GM18517 (cell line): ENCODE results near the gene KTN1.
A peak's percentile ranks its signal among the peaks of the same experiment; 100 is the strongest.

Experiments
- ATAC-seq: cut with Tn5 transposase; IDR thresholded peaks from one replicate; pipeline ENCODE4 v1.9.1; 2021; ENCODE audit warnings: mild to moderate bottlenecking, moderate library complexity; ENCODE audit not compliant: unreplicated experiment

Gene KTN1

DNA sequence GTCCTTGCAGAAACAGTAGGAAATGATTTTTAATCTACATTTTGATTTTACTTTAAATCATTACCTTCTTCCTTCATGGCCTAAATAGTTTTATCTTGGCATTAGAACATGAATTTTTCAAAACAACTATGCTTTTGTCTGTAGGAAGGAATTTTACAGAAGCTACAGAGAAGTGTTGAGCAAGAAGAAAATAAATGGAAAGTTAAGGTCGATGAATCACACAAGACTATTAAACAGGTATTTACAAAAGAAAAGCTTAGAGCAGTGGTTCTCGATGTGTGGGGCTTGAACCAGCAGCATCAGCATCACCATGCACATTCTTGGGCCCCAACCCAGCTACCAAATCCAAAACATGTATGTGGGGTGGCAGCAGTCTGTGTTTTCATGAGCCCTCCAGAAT lies 91.6 kb downstream of the KTN1 start:
- ATAC-seq, result no peak

DNA sequence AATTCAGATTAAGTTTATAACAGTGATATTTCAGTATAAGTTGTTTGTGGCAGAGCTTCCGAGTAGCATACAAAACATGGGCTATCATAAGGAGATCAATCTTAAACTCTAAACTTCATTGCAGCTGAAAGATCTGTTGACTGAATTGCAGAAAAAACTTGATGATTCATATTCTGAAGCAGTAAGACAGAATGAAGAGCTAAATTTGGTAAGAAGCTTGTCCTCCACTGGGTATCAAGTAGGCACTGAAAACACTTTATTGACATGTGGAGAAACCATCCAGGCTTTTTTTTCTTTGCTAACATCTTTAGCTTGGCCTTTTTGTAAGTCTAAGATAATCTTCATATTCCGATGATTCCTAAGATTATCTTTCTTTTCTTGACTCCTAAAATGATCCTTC lies 93.0 kb downstream of the KTN1 start:
- no peak for ATAC-seq

DNA sequence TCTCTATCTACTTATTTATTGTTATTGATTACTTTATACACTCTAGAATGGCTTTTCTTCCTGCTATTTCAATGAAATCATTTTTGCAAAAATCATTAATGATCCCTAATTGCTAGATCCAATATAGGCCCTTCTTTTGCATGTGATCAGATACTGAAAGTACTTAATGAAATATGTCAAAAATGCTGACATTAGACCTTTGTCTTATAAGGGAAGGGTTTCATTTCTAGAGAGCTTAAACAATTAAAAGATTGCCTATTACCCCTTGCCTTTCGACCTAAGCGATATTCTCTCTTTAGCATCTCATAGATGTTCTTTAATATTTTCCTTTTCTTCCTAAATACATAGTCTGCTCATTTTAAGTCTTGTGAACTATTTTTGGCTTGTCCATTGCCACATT lies 101.1 kb downstream of the KTN1 start:
- ATAC-seq, result no peak

DNA sequence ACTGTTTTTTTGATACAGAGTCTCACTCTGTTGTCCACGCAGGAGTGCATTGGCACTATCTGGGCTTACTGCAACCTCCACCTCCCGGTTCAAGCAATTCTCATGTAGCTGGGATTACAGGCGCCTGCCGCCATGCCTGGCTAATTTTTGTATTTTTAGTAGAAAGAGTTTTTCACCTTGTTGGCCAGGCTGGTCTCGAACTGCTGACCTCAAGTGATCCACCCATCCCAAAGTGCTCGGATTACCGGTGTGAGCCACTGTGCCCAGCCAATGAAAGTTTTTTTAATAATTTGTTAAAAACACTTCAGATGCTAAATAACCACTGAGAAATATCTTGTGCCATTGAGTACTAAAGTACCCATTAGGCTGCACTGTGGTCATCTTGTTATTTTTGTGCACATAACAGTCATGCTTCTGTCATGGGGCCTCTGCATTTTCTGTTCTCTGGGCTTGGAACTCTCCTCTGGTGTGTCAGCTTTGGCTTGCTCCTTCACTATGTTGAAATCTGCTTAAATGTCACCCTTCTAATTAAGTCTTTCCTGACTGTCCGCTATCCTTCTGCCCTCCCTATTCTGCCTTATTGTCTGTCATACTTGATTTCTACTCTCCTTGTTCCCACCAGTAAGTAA lies 105.1 kb downstream of the KTN1 start:
- ATAC-seq, result no peak

DNA sequence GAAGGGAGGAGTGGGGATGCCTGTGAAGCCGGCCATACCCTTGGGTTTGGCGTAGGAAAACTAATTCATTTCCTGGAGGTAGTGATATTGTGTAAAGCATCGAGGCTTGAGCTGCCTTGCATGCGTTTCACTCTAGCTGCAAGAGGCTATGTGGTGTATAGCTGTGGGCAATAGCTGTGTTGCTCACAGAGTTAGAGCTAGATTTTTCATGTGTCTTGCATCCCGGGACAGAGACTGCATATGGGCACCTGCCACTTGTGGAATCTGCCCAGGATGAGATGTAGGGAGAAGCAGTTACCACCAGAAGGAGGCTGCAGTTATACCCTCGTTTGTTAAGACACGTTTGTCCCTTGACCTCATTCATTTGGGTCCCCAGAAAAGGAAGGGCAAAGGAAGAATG lies 106.7 kb downstream of the KTN1 start:
- no peak for ATAC-seq

DNA sequence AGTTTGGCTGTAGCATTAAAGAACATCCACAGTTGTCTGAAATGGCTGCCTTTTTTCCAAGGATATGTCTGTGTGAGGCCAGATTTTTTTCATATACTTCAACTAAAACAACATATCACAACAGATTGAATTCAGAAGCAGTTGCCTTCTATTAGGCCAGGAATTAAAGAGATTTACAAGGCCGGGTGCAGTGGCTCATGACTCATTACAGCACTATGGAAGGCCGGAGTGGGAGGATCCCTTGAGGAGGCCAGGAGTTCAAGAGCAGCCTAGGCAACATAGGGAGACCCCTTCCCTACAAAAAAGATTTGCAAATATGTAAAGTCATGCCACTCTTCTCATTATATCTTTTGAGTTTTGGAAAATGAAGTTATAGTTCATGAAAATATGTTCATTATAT lies 108.6 kb downstream of the KTN1 start:
- no peak for ATAC-seq

DNA sequence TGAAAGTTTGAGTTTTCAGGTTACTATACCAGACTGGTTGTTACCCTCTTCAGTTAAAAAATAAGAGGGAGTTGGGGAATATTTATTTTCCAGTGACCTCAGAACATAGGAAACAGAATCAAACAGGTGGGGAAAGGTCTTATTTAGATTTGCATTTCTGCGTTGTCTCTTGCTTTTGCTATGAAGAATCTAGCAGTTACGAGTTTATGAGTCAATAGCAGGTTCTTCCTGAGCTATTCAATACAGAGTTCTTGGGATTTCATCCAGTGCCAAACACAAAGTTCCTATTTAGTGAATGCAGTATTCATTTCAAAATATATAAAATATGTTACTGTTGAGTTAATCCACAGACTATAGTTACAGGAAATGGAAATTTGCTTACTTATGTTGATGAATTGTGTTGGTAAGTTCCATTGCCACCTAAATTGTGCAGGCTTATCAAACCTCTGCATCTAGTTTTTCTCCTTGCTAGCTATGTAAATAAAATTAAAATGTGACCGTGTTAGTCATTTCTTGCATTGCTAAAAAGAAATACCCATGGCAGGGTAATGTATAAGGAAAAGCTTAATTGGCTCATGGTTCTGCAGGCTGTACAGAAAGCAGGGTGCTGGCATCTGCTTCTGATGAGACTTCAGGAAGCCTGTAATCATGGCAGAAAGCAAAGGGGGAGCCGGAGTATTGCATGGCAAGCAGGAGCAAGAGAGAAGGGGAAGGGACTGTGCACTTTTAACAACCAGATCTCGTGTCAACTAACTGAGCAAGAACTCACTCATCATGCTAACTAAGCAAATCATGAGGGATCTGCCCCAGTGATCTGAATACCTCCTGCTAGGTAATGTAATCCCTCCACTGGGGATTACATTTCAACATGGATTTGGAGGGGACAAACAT lies 110.2 kb downstream of the KTN1 start:
- no peak for ATAC-seq

DNA sequence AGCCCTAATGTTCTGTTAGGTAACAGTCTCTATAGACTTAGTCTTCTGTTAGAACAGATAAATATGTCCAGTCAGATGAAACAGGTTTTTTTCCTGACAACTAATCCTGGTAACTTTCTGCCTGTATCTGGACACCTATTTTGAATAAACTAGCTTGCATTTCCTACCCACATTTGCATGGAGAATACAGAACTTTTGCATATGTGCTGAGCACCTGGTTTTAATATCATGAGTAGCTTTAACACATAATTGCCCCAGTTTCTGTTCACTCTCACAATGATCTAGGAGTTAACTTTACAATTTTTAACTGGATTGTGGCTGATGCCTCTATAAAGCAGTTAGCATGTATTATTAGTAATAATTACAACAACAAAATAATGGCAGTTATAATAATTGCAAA lies 111.7 kb downstream of the KTN1 start:
- ATAC-seq, result no peak

DNA sequence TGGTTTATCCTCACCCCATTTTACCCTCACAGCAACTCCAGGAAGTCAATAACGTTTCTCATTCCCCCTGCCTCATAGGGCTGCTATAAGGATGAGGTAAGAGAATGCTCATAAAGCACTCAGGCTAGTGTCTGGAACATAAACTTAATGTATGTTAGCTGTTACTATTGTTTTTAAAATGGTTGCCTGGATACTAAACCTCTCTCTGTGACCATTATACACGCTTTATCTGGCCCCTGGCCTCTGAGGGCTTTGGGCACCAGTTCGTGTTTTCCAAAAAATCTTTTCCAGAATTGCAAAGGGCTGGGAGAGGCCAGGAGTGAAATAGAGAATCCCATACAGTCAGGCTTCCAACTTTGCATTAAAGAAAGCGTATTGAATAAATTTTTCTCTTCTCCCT lies 113.9 kb downstream of the KTN1 start:
- no peak for ATAC-seq

DNA sequence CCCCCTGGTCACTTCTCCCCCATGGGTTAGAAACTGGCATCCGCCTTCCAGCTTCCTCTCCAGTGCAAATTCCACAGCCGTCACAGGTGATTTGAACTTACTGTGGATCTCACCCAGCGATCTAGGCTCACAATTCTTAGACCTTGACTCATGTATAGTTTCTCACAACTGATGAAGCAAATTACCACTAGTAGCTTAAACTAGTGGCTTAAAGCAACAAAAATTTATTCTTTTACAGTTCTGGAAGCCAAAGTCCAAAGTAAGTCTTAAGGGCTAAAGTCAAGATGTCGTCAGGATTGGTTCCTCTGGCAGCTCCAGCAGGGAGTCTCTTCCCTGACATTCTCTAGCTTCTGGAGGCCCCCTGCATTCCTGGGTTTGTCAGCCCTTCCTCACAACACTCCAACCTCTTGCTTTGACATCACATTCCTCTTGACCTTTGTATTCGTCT lies 117.4 kb downstream of the KTN1 start:
- no peak for ATAC-seq

DNA sequence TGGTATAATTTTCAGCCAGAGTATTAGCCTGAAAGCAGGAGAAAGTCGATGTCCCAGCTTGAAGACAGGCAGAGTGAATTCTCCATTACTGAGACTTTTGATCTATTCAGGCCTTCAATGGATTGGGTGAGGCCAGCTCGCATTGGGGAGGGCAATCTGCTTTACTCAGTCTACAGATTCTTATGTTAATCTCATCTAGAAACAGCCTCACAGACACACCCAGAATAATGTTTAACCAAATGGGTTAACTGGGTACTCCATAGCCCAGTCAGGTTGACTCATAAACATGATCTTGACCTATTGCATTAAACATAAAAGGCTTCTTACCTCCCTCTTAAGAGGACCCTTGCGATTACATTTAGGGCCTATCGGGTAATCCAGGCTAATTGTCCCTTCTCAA lies 118.0 kb downstream of the KTN1 start:
- no peak for ATAC-seq

DNA sequence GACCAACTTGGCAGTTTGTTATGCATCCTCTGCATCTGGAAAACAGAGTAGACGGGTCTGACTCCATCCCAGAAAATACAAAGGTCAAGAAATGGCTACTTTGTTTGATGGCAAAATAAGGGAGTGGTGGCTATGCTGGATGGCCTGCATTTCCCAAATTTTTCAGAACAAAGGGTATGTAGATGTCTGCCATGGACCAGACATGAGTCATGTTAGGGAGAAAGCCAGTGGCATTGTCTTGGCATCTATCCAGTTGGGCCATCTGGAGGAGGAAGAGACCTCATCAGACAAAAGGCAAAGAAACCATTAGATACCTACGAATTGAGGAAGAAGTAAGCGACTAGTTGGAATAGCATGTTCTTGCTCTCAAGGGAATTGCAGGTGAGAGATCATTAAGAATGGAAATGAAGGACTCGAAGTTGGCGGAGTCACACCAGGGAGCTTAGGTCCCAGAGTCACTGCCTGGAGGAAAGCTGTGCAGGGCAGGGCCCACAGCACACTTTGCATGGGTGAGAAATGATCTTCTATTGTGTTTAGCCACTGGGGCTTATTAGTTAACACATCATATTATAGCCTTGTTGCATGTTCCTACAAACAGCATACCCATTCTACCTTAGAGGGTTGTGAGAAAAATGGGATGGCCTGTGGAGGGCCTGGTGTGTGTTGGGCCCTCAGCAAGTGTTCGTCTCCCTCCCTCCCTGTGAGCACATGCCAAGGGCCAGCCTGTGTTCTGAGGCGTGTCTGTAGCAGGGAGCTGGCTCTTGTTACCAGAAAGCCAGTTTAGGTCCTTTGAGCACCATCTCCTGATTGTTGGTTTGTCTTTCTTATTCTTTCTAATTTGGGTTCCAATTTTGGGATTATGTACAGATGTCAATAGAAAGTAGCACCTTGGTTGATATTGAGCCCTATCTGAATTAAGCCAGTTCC lies 119.4 kb downstream of the KTN1 start:
- no peak for ATAC-seq

DNA sequence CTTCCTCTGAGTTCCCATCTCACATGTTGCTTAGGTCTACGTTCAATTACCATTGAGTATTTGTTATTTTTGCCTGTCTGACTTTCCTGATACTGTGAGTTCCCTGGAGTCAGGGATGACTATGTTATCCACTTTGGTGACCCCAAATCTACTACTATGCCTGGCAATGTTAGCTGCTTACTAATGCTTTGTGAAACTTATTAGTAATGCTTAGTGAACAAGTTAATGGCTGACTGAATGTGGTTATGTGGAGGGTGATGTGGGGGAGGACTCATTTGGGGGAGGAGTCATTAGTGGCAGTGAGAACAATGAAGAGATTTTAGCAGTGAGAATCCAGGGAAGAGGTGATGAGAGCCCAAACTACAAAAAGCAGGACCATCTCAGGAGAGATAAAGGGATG lies 121.6 kb downstream of the KTN1 start:
- peak; percentile 99 for ATAC-seq

DNA sequence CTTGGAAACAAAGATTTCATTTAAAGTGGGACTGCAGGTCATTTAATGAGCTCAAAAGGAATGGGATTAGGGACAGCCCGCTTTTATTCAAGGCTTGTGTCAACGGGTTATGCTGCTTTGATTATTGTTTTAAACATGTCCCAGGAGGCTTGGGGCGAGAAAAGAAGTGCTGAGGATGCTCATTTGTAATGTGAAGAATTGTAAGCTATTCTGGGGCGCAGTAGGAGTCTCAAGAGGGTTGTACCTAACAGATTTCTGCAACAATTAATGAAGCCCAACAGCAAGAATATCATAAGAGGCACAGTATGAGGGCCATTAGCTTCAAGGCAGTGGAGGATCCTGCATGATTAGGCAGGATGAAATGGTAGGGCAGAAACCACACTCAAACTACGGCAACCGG lies 122.5 kb downstream of the KTN1 start:
- no peak for ATAC-seq

DNA sequence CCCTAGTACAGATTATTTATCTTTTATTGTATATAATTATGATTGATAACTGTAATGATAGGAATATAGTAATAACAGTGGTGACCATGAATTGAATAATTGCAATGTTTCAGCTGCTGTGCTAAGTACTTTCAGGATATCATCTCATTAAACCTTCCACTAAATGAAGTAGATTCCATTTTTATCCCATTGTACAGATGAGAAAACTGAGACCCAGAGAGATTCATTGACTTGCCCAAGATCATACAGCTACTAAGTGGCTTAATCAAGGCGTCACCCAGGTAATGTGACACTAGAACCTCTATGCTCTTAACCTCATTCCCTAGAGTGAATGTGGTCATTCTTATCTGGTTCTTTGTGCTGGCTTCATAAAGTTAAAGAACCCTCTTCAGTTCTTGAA lies 124.6 kb downstream of the KTN1 start:
- no peak for ATAC-seq

DNA sequence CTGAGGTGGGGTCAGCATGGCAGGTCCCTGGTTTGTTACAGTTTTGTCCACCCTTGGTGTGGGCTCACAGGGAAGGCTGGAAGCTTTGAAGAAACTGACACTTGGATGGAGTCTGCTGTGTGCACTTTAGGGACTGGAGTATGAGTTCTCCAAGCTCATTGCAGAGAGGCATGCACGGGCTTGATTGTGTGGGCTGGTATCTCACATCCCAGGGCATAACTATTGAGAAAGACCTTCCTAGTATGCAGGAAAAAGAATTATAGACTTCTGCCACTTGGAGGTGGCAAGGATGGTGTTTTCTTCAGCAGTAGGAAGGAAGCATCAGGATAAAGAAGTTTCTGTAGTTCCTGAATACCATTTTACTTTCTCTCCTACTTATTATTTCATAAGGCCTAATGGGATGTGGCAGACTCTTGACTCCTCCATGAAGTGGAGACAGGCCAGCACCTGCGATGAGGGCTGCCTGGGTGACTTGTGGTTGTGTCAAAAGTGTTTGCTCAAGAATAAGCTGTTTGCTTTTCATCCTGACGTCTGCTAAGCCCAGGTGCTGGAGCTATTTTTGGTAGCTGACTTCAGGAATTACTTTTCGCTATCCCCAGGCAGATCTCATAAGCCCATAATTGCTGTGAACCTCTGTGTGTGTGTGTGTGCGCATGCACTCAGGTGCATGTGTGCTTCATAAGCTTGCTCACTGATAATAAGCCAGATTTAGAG lies 125.8 kb downstream of the KTN1 start:
- ATAC-seq, result no peak

DNA sequence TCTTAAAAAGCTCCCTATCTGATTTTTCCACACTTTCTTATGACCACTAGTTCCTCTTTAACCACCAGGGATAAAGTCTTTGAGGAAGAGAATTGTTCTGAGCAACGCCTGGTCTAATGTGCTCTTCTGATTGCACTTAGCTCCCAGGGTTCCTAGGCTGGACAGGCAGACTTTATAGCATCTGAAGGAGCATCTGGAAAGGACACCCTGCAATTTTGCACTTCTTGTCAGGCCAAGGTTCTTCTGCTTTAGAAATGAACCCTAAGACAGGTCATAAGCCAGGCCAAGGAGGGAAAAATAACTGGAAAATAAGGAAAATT lies 126.3 kb downstream of the KTN1 start:
- ATAC-seq, result no peak

DNA sequence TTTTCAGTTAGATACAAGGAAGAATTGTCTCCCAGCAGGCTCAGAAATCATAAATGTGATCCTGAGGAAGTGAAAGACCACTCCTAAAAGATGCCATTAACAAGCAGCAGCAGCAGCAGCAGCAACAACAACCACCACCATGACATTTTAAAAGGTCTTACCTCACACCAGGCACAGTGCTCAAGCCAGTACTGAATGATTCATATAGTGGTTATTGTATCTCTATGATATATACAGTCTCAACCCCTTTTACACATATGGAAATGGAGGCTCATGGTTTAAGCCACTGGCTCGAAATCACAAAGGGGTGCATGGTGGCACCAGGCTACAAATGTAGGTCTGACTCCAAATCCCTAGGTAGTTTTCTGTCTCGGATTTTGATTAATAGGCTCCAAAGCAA lies 126.9 kb downstream of the KTN1 start:
- ATAC-seq, result no peak

DNA sequence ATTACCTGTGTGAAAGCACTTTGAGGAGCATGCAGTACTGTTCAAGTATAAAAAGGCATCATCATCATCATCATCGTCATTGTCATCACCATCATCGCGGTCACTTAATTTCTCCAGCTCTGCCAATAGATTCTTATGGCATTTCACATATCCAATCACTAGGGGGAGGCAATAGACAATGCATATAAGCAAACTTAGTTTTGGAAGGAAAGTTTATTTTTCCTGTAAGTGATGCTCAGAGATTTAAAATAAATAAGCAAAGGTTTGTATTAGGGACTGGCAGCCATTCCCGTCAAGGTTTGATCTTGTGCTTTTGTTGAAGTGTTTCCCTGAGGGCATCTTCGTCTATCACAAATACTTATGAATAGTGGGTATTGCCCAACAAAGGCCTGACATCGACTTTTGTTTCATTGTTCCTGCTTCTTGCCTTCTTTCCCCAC lies 127.4 kb downstream of the KTN1 start:
- ATAC-seq, result no peak

DNA sequence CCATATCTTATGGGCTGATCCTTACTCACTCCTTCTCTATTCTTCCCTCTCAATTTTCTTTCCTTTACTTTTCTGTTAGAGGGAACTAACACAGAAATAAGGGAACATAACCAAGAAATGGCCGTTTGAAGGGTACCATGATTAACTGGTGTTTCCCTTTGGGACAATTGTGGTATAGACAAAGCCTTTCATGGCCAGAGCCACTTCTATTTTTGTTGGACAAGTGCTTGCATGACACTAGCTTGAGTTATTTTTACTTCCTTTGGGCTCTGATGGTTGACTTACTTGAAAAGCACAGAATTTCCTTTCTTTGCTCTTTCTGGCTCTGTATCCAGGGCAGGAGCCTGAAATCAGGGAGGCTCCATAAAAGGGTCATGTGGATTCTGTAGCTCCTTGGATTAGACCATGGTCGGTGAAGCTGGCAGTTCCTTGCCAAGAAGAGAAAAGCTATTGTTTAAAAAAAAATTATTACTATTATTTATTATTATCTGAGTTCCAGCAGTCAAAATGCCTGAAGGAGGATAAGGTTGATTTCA lies 130.6 kb downstream of the KTN1 start:
- ATAC-seq, result no peak
